Gastroesophageal sphincter (tissue), 3 donors: ENCODE results near the gene TMC1.

ENCODE experiments used
- POLR2A ChIP-seq, 2 donors: fragments of 450-650 bp; IDR thresholded peaks; one replicate each; pipeline ENCODE4 v1.6.1; 2017; ENCODE audit warnings: antibody characterized with exemption in 2 of 2, mild to moderate bottlenecking in 2 of 2, moderate library complexity in 1 of 2
- POLR2AphosphoS5 ChIP-seq: sonication (generic); formaldehyde crosslinking; IDR thresholded peaks from one replicate; pipeline ENCODE4 v1.6.1; 2017; ENCODE audit warnings: antibody characterized with exemption
- TF ChIP-seq, protein P1 (sequence below), 4 experiments: fragments of 200-600 bp in 2 of 4; fragments of 450-650 bp in 2 of 4; sonication (generic) in 1 of 4; IDR thresholded peaks; one replicate each; pipeline ENCODE4 v1.5.1; 2017 to 2019; ENCODE audit warnings: antibody characterized with exemption in 4 of 4, mild to moderate bottlenecking in 2 of 4, moderate library complexity in 2 of 4

DNA sequence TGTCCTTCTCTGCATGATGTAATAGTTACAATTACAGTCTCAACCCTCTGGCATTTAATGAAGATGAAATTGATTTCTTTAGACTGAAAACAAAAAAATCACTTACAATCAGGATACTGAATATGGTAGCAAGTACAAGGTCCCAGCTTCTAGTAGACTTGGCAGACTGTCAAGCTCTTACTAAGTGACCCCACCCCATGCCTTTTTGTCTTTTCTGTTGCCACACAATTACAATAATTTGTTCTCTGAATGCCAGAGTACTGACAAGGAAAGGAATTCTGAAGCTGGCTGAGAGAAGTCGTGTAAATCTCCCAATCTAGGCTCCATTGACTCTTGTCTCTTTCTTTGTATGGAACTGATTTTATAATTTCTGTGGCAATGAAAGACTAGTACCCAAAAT is 154.2 kb downstream of the TMC1 start:
- TF ChIP-seq POLR2AphosphoS5, result no peak
- TF ChIP-seq, protein P1, sequence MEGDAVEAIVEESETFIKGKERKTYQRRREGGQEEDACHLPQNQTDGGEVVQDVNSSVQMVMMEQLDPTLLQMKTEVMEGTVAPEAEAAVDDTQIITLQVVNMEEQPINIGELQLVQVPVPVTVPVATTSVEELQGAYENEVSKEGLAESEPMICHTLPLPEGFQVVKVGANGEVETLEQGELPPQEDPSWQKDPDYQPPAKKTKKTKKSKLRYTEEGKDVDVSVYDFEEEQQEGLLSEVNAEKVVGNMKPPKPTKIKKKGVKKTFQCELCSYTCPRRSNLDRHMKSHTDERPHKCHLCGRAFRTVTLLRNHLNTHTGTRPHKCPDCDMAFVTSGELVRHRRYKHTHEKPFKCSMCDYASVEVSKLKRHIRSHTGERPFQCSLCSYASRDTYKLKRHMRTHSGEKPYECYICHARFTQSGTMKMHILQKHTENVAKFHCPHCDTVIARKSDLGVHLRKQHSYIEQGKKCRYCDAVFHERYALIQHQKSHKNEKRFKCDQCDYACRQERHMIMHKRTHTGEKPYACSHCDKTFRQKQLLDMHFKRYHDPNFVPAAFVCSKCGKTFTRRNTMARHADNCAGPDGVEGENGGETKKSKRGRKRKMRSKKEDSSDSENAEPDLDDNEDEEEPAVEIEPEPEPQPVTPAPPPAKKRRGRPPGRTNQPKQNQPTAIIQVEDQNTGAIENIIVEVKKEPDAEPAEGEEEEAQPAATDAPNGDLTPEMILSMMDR (IDR thresholded peaks at IDR 0.05), result no peak
- no peak for TF ChIP-seq POLR2A (IDR thresholded peaks at IDR 0.05)
